GM19452 (cell line): ENCODE measurements around the gene TTLL13.

ENCODE experiments used
- ATAC-seq: cut with Tn5 transposase; IDR thresholded peaks from one replicate; pipeline ENCODE4 v1.9.1; 2021; ENCODE audit not compliant: unreplicated experiment

The TTLL13 gene

DNA sequence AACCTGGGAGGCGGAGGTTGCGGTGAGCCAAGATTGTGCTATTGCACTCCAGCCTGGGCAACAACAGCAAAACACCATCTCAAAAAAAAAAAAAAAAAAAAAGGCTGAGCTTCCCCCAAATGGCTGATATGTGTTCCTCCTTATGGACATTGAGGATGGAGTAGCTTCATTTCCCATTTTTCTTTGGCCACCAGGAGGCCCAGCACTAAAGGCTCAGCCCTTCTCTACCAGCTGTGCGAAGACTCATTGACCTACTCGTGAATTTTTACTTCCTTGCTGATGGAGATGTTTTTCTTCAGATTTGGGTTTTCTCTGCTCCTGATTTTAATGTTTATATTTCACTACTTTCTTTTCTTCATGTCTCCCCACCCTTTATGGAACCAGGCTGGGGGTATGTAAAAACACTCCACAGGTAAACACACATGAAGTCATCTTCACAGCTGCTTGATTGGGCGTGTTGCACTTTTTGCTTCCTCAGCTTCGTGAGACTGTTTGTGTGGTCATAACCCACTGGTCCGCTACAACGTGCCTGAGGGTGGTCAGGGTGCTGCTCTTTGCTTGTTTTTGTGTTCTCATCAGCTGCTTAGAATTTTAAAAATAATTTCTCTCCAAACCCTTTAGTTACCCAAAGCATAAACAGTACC is 34.7 kb upstream of the TTLL13 start:
- no peak for ATAC-seq

DNA sequence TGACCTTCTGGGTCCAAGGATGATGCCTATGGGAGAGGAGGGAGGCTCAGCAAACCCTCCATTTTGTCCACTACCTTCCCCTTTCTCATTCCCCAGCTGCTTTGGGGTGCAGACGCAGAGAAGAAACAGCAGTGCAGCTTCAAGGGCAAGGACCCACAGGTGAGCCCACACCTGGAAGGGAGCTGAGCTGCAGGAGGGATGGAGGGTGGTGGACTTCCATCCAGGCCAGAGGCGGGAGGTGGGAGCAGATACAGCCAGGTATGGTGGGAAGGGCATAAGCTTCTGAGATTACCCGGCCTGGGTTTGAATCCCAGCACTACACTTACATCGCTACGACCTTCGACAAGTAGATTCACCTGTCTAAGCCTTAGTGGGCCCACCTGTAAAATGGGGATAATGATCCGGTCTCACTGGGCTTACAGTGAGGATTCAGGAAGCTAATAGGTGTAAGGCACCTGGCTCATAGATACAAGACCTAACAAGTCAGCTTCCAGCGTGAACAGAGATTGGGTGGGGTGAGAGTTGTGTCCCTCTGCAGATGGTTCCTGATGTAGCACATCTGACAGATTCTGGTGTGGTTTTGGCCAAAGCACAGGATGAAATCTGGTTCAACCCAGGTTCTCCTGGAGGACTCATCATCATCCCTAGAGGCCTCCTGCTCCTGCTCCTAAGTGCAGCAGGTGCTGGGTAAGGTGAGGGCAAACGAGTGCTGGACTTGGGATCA is 31.5 kb upstream of the TTLL13 start:
- ATAC-seq, result no peak

DNA sequence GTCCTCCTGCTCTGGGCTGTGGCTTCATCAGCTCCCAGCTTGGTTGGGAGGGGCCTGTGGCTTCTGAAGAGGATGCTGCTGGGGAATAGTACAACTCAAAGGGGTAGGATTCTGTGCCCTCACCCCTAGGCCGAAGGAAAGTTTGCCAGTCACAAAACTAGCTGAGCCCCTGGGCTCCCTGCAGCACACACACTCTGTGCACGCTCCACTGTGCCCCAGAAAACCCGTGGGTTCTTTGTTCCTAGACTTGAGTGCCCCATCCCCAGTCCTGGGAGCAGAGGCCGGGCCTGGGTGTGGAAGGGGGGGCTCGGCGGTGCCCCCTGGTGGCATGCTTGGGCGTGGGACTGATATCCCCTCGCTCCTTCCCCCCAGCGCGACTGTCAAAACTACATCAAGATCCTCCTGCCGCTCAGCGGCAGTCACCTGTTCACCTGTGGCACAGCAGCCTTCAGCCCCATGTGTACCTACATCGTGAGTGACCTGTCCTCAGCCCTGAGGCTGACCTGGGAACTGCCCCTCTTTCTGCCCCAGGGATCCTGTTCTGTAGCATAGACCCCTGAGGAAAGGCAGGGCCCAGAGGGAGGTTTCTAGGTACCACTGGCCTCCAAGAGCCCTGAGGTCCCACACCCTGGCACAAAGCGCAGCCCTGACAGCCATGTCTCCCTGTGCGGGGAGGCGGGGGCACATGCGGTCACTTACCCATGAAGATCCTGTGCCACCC is 29.8 kb upstream of the TTLL13 start:
- ATAC-seq, result no peak

DNA sequence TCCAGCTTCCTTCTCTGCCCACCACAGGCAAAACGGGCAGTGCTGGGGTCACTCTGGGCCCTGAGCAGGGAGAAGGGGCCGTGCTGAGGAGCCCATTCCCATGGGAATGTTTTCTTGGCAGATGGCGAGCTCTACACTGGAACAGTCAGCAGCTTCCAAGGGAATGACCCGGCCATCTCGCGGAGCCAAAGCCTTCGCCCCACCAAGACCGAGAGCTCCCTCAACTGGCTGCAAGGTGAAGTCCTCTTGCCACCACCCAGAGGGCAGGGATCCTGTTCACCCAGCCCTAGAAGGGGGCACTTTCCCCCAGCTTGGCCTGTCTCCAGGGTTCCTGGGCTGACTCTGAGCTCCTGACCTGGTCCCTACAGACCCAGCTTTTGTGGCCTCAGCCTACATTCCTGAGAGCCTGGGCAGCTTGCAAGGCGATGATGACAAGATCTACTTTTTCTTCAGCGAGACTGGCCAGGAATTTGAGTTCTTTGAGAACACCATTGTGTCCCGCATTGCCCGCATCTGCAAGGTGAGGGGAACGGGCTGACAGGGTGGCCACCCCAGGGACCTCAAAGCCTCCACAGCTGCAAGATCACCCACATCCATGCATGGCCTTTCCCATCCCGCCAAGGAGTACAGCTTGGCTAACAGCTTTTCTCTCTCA is 28.0 kb upstream of the TTLL13 start:
- ATAC-seq, result no peak

DNA sequence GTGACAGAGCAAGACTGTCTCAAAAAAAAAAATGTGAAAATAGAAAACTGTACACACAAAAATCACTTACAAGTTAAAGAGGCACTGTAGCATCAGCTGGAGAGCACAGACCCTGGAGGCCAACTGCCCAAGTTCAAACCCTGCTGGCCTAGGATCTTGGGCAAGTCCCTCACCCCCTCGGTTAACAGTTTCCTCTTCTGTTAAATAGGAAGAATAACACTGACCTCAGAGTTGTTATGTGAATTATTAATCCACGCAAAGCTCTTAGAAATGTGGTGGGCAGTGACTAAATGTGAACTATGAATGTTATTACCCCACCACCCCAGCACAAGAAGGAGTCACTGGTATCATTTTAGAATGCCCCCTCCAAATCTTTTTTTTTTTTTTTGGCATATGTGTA is 26.8 kb upstream of the TTLL13 start:
- no peak for ATAC-seq

DNA sequence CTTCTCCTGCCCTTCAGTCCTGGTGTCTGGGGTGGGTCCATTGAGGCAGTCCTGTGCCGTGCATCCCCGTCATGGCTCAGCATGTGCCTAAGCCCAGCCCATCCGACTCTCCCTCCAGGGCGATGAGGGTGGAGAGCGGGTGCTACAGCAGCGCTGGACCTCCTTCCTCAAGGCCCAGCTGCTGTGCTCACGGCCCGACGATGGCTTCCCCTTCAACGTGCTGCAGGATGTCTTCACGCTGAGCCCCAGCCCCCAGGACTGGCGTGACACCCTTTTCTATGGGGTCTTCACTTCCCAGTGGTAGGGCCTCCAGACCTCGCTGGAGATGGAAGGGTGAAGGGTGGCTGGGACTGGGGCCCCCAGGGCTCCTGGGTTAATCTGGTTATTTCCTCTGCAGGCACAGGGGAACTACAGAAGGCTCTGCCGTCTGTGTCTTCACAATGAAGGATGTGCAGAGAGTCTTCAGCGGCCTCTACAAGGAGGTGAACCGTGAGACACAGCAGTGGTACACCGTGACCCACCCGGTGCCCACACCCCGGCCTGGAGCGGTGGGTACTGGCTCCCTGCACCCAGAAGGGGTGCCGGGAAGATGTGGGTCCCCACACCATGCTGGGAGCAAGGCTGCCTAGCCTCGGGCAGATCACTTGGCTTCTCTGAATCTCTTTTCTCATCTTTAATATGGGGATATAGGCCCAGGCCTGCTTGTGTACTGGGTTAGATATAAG is 25.8 kb upstream of the TTLL13 start:
- no peak for ATAC-seq

DNA sequence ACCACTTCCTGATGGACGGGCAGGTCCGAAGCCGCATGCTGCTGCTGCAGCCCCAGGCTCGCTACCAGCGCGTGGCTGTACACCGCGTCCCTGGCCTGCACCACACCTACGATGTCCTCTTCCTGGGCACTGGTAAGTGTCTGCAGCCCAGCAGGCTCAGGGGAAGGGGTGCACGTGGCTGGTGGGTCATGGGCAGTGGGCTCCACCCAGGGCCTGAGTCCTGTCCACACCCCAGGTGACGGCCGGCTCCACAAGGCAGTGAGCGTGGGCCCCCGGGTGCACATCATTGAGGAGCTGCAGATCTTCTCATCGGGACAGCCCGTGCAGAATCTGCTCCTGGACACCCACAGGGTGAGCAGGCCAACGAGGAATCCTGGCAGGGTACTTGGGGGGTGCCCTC is 24.3 kb upstream of the TTLL13 start:
- ATAC-seq, result no peak

DNA sequence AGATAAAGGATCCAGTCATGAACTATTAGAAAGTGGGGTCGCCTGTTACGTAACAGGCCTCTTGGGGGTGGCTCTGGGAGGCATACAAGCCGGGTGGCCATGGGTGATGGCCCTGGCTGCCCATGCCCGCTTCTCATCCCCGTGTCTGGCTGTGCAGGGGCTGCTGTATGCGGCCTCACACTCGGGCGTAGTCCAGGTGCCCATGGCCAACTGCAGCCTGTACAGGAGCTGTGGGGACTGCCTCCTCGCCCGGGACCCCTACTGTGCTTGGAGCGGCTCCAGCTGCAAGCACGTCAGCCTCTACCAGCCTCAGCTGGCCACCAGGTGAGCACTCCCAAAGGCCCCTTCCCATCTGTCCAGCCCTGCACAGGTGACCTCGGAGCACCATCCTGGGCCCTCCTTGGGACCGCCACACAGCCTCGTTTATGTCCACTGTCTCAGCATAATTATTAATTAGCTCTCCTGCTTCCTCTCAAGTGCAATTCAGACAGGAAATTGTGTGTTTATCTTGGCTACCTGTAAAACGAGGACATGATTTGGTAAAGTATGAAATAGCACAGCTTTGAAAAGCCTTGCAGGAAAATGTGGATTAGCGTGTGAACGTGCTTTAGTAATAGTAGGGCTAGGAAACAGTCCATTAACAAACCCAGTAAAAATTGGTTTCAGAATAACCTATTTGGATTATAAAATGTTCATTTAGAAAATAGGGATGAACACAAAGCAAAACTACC is 23.7 kb upstream of the TTLL13 start:
- no peak for ATAC-seq

DNA sequence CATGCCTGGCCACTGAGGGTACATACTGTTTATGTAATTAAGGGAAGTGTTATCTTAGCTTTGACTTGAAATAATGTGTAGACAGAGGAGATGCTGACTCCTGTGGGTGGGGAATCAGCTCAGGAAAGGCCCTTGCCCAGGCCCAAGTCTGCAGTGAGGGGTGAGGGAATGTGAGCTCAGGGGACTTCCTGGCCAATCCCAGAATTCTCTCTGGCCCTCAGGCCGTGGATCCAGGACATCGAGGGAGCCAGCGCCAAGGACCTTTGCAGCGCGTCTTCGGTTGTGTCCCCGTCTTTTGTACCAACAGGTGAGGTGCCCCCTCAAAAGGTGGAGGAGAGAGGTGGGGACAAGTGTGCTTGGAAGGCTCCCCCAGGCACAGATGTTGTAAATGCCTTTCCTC is 22.0 kb upstream of the TTLL13 start:
- no peak for ATAC-seq

DNA sequence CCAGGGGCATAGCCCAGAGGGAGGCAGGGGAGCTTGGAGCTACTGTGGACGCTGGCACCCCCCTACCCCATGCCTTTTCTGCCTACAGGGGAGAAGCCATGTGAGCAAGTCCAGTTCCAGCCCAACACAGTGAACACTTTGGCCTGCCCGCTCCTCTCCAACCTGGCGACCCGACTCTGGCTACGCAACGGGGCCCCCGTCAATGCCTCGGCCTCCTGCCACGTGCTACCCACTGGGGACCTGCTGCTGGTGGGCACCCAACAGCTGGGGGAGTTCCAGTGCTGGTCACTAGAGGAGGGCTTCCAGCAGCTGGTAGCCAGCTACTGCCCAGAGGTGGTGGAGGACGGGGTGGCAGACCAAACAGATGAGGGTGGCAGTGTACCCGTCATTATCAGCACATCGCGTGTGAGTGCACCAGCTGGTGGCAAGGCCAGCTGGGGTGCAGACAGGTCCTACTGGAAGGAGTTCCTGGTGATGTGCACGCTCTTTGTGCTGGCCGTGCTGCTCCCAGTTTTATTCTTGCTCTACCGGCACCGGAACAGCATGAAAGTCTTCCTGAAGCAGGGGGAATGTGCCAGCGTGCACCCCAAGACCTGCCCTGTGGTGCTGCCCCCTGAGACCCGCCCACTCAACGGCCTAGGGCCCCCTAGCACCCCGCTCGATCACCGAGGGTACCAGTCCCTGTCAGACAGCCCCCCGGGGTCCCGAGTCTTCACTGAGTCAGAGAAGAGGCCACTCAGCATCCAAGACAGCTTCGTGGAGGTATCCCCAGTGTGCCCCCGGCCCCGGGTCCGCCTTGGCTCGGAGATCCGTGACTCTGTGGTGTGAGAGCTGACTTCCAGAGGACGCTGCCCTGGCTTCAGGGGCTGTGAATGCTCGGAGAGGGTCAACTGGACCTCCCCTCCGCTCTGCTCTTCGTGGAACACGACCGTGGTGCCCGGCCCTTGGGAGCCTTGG is 21.3 kb upstream of the TTLL13 start:
- no peak for ATAC-seq

DNA sequence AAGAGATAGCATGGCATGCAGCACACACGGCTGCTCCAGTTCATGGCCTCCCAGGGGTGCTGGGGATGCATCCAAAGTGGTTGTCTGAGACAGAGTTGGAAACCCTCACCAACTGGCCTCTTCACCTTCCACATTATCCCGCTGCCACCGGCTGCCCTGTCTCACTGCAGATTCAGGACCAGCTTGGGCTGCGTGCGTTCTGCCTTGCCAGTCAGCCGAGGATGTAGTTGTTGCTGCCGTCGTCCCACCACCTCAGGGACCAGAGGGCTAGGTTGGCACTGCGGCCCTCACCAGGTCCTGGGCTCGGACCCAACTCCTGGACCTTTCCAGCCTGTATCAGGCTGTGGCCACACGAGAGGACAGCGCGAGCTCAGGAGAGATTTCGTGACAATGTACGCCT is 20.4 kb upstream of the TTLL13 start:
- no peak for ATAC-seq

DNA sequence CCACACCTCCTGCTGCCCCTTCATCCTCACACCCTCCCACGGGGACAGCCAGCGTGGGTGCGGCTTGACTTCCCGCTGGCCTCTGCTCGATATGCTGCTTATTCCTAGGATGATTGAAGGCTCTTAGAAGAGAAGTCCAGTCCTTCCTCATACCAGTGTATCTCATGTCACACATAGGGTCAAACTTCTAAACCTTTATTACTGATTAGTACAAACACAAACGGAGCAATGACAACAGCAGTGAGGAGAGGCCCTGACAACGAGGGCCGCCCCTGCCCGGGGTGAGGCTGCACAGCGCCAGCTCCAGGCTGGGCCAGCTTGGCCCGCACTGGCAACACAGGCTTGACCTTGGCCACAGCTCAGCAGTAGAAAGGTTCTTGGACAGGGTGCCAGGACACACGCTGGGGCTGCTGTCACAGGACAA is 19.3 kb upstream of the TTLL13 start:
- no peak for ATAC-seq

DNA sequence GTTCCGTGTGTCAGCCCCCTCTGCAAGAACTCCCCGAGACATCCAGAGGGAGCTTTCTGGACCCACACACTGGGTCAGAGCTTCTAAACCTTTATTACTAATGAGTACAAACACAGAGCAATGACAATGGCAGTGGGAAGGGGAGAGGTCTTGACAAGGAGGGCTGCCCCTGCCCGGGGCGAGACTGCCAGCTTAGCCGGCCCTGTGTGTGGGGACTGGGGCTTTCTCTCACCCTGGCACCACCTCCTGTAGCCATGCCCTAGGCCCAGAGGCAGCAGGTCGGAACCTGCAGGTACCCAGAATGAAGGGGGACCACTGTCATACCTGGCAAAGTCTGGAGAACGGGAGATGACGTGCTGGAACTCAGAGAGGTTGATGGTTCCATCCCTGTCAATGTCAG is 18.7 kb upstream of the TTLL13 start:
- ATAC-seq, result no peak

DNA sequence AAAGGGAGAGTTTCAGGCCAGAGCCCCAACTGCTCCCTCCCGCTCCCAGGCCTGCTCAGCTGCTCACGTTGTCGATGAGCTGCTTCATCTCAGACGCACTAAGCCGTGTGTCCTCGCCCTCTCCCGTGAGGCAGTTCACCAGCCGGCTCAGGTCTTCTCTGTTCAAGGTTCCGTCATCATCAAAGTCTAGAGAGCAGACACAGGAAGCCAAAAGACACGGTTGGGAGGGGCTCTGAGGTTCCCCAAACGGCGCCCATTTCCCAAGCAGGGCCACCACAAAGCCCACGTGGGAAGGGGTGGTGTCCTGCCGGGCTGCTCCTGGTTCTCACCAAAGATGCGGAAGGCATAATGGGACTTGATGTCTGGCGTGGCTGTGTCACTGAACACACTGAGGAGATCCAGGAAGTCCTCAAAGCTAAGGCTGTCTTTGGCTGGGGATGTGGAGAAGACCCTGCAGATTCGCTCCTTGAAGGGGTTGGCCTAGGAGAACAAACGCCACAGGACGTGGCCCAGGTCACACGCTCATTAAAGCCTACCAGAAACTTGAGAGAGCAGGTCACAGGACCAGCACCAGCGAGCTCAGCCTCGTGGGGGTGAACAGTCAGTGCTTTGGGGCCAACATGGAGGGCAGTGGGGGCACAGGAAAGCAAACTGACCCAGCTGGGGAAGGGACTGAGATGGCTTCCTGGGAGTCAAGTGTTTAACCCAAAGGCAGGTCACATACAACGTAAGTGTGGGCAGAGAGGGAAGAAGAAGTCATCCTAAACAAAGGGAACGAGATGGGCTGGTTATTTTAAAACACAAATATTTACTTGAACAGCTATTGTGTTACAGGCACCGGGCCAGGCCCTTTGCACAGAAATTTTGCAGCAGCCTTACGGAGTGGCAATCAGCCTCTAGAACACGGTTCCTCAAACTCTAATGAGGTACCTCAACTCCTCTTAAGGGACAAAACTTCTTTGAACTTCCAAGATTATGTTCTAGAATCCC is 18.0 kb upstream of the TTLL13 start:
- no peak for ATAC-seq

DNA sequence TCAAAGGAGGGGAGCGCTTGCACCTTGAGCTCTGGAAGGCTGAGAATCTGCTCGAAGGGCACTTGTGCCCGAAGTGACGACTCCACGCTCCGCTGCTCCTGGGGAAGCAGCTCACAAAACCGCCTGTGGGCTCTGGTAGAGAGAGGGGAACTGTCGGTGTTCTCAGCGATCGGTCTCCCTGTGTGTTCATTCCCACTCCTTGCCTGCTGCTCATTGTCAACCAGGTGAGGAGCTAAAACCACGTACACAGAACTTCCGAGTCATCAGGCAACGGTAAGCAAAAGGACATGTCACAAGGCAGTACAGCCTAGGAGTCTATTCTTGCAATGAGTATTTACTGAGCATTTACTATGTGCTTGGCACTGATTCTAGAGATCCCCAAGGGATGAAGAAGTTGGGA is 17.2 kb upstream of the TTLL13 start:
- ATAC-seq, result no peak

DNA sequence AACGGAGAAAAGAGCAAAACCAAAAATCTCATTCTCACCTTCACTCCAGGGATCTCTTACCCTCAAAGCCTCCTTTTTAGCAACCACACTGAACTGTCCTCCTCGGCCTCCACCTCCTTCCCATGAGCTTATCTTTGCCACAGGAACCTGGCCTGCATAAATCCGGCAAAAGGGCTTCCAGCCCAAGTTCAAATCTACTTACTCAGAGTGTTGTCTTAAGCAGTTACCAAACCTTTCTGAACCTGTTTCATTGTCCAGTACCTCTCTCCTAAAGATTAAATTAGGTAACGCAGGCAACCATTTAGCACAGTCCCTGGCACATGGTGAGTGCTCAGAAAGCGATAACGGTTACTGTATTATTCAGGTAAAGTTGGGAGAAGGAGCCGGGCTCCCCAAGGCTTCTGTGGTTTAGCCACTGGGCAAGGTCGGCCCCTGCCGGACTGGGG is 16.4 kb upstream of the TTLL13 start:
- no peak for ATAC-seq

DNA sequence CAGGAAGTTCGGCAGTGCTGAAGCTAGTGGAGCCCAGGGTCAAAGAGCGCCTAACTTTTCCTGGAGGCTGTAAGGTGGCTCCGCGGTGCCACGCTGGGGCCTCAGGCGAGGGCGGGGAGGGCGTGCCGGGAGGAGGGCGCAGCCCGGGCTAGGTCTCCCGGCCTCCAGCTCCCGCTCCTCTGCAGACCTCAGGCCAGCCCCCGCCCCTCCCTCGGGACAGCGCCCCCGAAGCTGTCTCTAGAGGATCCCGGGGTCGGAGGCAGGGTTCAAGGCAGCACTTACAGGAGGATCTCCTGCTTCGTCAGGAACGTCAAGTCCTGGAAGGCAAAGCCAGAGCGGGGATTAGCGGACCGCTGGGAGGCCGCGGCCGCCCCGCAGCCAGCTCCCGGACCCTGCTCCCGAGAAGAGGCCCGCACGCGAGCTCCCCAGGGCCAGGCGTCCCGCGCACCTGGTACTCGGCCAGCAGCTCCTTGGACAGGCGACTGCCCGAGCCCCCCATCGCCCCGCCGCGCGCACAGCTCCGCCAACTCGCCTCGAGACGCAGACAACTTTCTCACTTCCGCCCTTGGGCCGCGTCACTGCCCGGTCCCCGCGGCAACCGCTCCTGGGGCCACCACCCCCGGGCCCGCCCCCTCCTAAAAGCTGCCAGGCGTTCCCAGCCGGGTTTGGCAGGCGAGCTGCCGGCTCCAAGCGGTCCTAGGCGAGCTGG is 15.8 kb upstream of the TTLL13 start, which contains the start of gene CIB1:
Gene CIB1 (minus strand): TSS at position 555 of the 709 bp plus-strand sequence. CDS start 56 bp downstream, at position 499.
- ATAC-seq, result peak; percentile 85
